Erythroblast (primary cell): ENCODE results near the gene ZMIZ1.

Experiments used
- GATA1 ChIP-seq: IDR thresholded peaks from 2 replicates; pipeline ENCODE4 v1.6.1; 2011; ENCODE audit warnings: low read depth, mild to moderate bottlenecking, control low read depth, low read length, moderate library complexity
- POLR2A ChIP-seq: IDR thresholded peaks from 2 replicates; pipeline ENCODE4 v1.6.1; 2011; ENCODE audit warnings: mild to moderate bottlenecking, low read length

DNA sequence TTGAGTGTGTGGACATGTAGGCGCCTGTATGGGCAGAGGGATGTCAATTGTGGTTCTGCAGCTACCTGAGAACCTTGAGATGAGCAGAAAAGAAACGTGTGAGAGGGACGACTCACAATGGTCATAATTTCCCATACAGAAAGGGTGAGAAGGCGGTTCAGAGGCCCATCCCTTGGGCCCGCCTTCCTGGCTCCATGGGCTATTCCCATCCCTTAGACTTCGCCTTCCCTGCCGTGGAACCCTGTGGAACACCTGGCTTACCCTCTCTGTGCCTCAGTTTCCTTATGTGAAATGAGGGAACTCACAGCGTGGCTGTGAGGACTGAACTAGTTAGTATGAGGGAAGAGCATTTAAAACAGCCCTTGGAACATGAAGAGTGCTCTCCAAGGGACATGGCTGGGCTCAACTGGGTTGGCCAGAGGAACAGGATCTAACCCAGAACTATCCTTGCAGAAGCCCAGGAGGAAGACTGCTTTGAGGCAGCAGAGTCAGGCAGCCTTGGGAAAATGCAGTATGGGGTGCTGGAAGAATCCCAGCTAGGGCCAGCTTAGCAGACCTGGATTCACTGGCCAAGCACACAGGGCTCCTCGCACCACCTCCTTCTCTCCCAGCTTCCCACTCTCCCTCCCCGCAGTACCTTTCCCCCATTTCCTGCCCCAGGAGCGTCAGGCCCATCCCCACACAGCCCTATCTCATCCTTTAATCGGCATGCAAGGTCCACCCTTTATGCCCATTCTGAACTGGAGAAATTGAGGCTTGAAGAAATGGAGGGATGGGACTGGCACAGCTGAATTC is 11.1 kb upstream of the ZMIZ1 start:
- TF ChIP-seq POLR2A (no peak), GATA1 (no peak)
